NOMO-1 (cell line): Measurements from ENCODE around the gene TH.
"Not testable (repeated sequence)": the region's sequence is repeated elsewhere in the genome, so short reads cannot be mapped to it uniquely, and the experiment has no call there.

ENCODE experiments used
- DNase-seq, 2 experiments: peaks; one replicate each; lab custom pipeline; 2025; ENCODE audit not compliant: unreplicated experiment in 2 of 2; lab: John Stamatoyannopoulos, UW

TH gene

DNA sequence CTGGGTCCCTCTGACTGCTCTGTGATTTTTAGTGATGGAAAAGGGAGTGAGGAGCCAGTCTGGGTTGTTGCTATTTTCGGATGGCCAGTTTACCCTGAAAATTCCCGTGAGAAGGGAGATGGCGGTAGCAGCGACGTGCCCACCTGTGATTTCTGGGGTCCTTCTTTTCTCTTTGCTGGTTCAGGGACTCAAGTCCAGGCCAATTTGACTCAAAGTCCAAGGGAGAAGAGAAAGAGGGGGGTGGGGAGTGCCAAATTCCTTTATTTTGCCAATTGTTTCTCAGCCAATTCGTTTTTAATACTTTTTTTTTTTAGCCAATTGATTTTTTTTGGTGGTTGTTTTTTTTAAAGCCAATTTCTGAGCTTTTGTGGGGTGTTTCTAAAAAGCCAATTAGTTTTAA, 39.4 kb downstream of the TH start:
- DNase-seq, result no peak

DNA sequence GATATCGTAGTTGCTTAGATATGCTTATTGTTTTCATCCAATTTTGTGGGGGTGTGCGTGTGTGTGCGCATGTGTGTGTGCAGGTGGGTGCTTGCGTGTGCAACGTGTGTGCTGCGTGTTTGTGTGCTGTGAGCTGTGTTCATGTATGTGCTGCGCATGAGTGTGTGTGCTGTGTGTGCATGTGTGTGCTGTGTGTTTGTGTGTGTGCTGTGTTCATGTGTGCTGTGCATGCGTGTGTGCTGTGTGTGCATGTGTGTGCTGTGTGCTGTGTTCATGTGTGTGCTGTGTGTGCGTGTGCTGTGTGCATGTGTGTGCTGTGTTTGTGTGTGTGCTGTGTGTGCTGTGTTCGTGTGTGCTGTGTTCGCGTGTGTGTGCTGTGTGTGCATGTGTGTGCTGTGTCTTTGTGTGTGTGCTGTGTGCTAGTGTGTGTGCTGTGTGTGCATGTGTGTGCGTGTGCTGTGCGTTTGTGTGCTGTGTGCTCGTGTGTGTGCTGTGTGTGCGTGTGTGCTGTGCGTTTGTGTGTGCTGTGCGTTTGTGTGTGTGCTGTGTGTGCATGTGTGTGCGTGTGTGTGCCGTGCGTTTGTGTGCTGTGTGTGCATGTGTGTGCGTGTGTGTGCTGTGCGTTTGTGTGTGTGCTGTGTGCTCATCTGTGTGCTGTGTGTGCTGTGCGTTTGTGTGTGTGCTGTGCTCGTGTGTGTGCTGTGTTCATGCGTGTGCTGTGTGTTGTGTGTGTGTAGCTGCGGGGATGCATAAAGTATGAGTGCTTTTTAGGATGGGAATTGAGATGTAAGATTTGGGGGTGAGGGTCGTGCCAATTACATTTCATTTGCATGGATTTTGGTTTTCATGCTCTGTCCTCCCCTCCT, 40.0 kb downstream of the TH start:
- no peak for DNase-seq

DNA sequence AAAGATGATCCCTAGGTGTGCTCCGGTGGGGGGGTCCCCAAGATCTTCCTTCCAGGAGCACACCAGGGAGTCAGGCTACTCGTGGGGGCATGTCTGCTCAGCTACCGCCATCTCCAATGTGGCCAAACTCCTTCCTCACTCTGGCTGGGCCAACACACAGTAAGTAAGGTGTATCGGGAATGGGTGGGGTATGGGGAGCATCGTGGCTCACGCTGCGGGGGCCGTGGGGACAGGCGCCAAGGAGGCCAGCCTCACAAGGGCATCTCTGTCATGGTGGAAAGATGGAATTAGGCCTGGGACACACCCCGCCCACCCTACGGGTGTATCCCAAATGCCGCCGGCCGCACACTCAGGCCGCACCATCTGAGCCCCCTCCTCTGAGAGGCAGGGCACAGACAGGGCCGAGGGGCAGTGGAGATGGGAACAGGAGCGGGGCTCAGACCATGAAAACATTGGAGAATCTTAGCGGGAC, 40.7 kb downstream of the TH start:
- DNase-seq, result no peak

DNA sequence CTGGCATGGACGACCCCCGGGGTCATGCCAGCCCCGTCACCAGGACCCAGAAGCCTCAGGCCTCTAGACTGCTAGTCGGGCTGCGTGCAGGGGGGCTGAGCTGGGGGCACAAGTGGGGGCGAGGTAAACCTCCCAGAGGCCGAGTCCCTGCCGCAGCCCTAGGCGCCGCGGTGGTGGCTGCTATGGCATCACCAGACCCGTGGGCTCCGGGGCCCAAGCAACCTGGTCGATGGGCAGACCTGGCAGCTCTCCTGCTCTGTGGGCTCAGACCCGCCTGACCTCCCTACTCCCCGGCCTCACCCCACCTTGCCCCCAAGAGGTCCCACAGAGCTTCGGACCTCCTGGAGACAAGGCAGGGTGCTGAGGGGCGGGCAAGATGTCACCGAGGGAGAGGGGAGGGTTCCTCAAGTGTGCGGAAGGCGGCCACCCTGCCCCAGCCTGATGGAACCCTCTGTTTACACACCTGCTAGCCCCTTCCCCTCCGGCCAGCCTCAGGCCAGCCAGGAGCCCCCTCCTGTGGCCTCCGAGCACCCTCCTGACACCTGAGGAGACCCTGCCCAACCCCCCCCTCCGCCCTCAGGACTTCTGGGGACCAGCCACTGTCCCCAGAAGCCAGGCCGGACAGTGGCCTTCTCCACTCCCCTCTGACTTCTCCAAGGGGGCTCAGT, 41.8 kb downstream of the TH start:
- DNase-seq, result no peak

DNA sequence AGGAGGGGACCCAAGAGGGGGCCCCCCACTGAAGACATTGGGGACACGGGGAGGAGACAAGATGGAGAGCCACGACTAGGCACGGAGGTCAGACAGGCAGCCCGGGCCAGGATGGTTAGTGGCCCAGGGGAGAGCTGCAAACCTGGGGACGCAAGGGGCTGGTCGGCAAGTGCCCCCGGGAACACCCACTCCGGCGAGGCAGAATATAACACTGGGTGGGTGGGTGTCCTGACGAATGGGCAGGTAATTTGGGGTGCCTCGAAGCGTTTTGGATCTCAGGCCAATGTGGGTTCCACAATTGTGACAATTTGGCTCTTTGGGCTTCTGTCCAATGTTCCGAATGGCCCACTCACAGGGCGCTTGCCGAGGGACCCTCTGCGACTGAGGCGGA, 42.3 kb downstream of the TH start:
- DNase-seq, result no peak

DNA sequence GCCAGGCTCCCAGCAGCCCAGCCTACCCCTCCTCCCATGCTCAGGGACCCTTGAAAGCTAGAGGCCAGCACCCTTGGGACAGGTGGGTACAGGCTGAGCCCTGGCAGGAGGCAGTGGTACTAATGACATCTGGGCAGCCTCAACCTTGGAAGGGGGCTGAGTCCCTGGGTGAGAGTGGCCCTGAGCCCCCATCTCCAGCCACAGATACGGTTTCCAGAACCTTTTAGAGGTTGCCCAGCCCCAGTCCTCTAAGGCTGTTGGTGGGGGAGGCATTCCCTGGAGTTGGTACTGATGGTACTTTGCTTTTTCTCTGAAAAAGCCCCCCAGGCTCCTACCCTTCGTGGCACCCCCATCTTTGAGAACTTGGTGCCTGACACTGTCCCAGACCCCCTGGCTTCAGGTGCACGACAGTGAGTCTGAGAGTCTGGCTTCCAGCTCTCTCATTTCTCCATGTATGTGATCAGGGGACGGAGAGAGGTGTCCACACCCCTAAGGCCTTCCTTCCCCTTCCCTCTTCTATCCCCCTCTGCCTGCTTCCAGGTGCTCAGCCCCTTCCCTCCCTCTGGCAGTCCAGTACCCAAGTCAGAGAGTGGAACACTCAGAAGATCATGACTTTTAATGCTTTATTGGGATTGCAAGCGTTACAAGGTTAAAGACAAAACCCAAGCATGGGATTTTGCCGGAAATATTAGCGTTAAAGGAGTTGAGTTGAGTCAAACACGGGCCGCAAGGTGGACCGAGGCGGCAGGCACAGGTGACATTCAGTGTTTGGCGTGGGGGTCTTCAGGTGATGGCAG, 42.9 kb downstream of the TH start:
- DNase-seq, result no peak

DNA sequence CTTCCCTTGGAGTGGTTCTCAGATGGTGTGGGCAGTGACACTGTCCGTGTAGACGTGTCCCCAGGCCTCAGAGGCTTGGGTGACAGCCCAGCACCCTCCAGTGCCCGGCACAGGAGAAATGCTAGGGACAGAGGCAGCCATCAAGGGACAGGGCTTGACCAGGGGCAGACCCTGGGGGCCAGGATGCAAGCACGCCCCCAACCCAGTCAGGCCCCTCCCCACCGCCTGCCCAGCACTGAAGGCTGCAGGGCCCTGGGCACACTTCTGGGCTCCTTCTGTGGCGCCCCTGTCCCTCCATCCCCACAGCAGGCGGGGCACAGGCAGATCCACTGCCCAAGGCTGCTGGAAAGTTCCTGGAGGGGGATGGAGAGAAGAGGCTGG, 43.5 kb downstream of the TH start:
- DNase-seq, result no peak

DNA sequence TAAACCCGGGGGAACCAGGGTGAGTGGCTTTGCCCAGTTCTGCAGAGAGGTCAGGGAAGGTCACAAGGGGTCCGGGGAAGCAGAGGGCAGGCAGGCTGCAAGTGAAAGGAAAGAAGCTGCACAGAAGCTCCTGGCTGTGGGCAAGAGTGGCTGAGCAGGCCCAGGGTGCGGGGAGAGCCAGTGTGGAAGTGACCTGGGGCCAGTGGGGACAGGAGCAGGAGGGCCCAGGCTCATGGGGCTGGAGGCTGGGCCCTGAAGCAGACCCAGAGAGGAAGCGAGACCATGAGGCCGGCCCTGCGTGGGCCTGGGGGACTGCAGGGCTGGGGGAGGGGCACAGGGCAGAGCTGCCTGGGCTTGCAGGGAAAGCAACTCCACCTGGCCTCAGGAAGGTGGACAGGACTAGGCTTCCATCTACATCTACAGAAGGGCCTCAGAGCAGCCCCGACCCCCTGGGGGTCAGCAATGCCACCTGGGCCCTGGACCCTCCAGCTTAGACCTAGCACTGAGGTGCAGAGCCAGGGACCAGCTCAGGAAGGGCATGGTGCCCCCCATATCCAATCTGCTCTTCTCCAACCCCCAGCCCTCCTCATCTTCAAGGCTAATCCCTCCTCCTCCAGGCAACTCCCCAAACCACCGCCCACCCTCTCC, 44.0 kb downstream of the TH start:
- no peak for DNase-seq

DNA sequence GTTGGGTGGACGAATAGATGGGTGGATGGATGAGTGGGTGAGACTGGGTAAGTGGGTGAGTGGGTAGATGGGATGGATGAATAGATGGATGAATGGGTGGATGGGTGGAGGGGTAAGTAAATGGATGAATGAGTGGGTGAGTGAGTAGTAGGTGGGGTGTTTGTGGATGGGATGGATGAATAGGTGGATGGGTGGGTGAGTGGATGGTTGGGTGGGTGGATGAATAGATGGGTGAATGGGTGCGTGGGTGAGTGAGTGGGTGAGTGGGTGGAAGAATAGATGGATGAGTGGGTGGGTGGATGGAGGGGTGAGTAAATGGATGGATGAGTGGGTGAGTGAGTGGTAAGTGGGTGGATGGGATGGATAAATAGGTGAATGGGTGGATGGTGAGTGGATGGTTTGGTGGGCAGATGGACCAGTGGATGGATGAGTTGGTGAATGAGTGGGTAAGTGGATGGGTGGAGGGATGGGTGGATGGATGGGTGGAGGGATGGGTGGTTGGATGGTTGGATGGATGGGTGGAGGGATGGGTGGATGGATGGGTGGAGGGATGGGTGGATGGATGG, 45.0 kb downstream of the TH start:
- no peak for DNase-seq

DNA sequence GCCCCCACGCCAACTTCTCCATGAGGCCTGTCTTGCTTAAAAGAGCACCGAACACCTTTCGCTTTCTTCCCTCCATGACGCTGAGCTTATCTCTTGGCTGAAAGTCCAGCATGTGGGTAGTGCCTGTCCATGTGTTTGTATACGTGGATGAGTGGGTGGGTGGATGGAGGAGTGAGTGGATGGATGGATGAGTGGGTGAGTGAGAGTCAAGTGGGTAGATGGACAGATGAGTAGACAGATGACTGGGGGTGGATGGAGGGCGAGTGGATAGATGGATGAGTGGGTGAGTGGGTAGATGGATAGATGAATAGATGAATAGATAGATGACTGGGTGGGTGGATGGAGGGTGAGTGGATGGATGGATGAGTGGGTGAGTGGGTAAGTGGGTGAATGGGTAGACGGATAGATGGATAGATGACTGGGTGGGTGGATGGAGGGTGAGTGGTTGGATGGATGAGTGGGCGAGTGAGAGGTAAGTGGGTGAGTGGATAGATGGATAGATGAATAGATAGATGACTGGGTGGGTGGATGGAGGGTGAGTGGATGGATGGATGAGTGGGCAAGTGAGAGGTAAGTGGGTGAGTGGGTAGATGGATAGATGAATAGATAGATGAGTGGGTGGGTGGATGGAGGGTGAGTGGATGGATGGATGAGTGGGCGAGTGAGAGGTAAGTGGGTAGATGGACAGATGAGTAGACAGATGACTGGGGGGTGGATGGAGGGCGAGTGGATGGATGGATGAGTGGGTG, 46.7 kb downstream of the TH start:
- not testable (repeated sequence) for DNase-seq

DNA sequence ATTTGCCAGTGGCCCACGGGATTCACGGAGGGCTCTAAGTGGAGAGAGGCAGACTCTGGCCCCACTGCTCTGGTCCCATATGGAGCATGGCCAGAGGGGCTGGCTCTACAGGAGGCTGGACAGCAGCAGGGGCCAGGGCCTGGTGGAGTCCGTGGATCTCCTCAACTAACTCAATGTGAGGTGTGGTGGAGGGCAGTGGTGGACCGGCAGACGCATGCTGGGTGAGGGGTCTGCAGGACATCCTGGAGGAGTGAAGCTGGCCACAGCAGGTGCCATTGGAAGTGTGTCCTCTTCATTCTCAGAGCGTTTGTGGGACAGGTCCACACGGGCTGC, 48.0 kb downstream of the TH start:
- no peak for DNase-seq

DNA sequence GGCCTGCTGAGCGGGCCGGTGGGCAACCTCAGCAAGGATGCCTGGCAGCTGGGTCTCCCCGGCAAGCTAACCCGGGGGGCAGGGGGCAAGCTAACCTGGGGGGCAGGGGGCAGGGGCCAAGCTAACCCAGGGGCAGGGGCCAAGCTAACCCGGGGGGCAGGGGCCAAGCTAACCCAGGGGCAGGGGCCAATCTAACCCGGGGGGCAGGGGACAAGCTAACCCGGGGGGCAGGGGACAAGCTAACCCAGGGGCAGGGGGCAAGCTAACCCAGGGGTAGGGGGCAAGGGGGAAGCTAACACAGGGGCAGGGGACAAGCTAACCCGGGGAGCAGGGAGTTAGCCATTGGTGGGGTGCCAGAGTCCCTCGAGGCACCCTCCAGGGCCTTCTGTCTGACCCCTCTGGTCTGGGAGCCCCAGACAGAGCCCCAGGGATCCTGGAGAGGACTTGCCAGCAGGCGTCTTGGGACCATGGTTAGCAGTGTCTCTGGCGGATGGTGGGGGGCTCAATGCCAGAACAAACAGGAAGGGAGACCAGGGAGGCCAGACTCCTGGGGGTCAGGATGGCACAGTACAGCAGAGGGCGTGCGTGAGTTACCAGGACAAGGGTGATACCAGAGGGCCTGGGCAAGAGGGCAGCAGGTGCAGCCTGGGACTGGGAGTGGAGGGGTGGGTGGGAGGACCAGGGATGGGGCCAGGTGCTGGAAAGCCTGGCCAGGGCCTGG, 48.5 kb downstream of the TH start:
- no peak for DNase-seq

DNA sequence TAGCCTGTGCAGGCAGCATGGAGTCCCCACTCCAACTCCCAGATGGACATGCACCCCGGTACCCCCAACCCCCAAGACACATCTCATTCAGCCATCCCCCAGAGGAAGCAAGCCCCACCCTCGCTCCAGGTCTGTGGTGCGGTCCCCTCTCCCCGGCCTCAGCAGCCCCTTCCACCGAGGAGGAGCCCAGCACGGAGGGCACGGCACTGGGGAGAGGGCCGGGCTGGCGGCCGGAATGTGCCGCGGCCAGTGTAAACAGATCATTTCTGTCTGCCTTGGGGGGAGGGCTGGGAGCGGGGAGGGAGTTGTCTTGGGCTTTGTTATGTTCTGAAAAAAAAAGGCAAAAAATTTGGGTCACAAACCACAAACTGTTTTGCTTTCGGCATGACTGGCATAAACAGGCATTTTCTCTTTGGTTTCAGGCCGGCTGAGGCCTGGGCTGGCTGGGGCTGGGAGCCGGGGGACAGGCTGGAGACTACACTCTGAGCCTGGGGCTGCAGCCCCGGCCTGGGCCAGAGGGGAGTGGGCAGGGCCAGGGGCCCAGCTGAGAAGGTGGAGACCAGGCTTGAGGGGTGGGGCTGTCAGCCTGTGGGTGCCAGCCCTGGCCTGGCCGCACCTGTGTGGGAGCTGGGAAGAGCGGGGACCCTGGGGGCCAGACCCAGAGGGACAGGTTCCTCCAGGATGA, 49.3 kb downstream of the TH start:
- no peak for DNase-seq

DNA sequence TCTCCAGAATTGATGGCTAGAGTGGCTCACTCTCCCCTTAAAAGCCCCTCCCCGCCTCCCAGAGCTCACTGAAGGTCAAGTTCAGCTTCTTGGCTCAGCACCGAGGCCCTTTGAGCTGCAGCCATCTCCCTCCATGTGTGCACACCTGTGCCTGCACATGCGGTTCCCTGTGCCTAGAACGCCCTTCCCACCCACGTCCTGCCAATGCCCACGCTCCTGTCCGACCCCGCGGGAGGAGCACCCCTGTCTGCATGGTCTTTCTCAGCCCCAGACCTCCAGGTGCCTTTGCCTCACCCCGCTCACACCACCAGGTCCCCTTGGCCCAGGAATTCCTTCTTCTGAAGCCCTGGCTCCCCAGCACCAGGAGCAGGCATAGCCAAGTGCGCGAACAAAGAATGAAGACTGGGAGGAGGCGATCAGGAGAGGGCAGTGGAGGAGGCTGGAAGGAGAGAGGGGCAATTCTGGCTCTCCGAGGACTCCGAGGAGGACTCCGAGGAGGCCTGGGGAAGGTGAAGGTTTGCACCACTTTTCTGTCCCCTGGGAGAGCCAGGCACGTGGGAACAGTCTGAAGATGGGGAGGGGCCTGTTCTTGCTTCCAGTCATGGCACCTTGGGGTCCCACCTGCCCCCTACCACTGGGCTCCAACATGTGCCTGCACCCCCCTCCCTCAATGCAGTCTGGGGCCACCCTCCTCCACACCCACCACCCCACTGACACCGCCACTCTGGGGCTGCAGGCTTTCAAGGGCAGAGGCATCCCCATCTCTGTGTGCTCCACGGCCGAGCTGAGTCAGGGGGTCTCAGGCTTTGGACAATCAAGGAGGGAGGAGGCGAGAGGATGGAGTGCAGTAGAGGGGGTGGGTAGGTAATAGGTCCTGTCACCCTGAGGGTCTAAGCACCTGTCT, 50.1 kb downstream of the TH start:
- DNase-seq, result no peak

DNA sequence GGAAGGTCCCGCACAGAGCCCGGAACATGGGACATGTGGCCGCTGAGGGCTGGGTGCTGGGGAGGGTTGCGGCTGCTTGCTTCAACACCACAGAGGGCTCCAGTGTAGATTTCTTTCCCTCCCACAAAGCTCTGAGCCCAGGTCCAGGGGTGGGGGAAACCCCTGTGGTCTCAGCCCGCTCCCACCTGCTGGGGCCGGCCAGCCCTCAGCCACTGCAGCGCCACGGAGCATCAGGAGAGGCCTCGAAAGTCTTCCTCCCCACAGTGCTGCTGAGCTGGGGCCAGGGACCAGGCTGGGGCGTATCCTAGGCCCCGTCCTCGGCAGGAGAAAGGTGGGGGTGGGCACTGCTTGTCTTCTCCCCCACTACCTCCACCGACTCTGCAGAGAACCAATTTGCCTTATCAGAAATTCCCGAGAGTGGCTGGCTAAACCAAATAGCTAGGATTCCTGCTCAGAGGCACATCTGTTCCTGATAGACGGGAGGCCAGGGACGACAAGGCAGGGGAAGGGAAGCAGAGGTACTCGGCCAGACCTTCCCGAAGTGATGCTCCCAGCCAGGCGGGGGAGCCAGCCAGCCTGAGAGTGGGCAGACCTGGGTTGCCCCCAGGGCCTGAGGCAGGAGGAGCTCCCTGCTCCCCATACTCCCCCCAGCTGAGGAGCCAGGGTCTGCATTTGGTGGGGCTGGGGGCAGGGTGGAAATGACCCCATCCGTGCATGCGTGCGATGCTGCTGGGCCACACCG, 51.1 kb downstream of the TH start:
- DNase-seq, result no peak

DNA sequence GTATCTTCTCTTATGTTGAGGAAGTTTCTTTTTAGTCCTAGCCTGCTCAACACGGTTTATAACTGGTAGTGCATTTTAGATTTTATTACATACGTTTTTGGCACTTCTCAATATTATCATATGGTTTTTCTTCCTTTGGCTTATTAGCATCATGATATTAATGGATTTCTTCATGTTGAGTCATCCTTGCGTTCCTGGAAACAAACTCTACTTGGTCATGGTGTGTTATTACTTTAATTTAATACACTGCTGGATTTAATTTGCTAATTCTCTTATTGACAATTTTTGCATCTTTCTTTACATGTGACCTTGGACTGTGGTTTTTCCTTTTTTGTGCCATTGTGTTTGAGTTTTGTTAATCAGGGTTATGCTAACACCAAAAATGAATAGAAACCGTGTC, 52.9 kb downstream of the TH start:
- DNase-seq, result no peak

DNA sequence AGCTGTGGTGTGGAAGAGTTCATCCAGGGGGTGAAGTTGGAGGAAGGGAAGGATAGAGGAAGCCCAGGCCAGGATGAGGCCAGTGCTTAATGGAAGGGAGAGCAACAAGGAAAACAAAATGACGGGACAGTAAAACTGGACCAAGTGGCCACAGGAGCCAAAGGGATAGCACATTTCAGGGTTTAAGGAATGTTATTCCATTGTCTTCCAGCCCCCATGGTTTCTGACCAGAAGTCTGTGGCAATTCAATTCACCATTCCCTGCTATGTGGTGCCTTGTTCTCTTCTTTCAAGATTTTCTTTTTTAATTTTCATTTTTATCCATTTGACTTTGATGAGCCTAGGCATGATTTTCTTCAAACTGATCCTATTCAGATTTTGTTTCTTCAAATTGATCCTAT, 54.9 kb downstream of the TH start:
- no peak for DNase-seq
